Measurements from ENCODE around the gene OTOG. TPM values are rescaled to one million over a fixed set of nuclear protein-coding genes. Genes with fewer than 3 reads are reported as not detected.

The OTOG gene
- total and polyA plus RNA-seq, 2 of the 8 experiments (the other 6 are each of a cell fraction or from before 2014, with no cell fraction given), result 0.41 to 1.5 TPM

DNA sequence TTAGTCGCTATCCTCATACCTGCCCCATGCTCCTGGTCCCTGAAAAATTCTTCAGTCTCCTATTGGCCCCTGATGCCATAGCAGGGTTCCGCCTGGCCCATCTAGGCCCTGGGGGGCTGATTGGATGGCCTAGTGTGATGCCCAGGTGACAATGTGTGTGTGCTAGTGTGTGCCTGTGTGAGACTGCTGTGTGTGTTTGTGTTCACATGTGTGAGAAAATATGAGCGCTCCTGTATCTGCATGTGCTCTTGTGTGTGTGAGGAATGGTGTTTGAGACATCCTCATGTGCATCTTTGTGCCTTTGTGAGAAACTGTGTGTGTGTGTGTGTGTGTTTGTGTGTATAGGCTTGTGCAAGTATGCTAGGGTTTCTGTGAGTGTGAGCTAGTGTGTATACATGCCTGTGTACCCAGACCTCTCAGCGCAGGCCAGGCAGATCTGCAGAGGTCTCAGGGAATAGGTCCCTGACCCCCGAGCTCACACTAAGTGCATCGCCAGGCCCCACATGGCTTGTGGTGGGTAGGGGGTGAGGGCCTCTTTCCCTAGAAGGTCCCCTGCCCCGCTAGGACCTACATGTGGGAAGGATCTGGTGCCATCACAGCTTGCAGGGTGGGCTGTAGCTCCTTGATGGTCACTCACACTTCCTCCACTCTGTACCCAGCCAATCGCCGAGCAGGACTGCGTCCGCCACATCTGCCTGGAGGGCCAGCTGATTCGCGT is 64.6 kb downstream of the OTOG start (continued):
- TF ChIP-seq, protein P1, sequence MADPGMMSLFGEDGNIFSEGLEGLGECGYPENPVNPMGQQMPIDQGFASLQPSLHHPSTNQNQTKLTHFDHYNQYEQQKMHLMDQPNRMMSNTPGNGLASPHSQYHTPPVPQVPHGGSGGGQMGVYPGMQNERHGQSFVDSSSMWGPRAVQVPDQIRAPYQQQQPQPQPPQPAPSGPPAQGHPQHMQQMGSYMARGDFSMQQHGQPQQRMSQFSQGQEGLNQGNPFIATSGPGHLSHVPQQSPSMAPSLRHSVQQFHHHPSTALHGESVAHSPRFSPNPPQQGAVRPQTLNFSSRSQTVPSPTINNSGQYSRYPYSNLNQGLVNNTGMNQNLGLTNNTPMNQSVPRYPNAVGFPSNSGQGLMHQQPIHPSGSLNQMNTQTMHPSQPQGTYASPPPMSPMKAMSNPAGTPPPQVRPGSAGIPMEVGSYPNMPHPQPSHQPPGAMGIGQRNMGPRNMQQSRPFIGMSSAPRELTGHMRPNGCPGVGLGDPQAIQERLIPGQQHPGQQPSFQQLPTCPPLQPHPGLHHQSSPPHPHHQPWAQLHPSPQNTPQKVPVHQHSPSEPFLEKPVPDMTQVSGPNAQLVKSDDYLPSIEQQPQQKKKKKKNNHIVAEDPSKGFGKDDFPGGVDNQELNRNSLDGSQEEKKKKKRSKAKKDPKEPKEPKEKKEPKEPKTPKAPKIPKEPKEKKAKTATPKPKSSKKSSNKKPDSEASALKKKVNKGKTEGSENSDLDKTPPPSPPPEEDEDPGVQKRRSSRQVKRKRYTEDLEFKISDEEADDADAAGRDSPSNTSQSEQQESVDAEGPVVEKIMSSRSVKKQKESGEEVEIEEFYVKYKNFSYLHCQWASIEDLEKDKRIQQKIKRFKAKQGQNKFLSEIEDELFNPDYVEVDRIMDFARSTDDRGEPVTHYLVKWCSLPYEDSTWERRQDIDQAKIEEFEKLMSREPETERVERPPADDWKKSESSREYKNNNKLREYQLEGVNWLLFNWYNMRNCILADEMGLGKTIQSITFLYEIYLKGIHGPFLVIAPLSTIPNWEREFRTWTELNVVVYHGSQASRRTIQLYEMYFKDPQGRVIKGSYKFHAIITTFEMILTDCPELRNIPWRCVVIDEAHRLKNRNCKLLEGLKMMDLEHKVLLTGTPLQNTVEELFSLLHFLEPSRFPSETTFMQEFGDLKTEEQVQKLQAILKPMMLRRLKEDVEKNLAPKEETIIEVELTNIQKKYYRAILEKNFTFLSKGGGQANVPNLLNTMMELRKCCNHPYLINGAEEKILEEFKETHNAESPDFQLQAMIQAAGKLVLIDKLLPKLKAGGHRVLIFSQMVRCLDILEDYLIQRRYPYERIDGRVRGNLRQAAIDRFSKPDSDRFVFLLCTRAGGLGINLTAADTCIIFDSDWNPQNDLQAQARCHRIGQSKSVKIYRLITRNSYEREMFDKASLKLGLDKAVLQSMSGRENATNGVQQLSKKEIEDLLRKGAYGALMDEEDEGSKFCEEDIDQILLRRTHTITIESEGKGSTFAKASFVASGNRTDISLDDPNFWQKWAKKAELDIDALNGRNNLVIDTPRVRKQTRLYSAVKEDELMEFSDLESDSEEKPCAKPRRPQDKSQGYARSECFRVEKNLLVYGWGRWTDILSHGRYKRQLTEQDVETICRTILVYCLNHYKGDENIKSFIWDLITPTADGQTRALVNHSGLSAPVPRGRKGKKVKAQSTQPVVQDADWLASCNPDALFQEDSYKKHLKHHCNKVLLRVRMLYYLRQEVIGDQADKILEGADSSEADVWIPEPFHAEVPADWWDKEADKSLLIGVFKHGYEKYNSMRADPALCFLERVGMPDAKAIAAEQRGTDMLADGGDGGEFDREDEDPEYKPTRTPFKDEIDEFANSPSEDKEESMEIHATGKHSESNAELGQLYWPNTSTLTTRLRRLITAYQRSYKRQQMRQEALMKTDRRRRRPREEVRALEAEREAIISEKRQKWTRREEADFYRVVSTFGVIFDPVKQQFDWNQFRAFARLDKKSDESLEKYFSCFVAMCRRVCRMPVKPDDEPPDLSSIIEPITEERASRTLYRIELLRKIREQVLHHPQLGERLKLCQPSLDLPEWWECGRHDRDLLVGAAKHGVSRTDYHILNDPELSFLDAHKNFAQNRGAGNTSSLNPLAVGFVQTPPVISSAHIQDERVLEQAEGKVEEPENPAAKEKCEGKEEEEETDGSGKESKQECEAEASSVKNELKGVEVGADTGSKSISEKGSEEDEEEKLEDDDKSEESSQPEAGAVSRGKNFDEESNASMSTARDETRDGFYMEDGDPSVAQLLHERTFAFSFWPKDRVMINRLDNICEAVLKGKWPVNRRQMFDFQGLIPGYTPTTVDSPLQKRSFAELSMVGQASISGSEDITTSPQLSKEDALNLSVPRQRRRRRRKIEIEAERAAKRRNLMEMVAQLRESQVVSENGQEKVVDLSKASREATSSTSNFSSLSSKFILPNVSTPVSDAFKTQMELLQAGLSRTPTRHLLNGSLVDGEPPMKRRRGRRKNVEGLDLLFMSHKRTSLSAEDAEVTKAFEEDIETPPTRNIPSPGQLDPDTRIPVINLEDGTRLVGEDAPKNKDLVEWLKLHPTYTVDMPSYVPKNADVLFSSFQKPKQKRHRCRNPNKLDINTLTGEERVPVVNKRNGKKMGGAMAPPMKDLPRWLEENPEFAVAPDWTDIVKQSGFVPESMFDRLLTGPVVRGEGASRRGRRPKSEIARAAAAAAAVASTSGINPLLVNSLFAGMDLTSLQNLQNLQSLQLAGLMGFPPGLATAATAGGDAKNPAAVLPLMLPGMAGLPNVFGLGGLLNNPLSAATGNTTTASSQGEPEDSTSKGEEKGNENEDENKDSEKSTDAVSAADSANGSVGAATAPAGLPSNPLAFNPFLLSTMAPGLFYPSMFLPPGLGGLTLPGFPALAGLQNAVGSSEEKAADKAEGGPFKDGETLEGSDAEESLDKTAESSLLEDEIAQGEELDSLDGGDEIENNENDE (IDR thresholded peaks at IDR 0.05; ENCODE audit: insufficient replicate concordance, low read length), result no peak
- TF ChIP-seq JUN (IDR thresholded peaks at IDR 0.05; ENCODE audit: low read depth, low read length) (no peak), HDAC2 (IDR thresholded peaks at IDR 0.05; ENCODE audit: borderline replicate concordance in 1 of 2, low read depth in 2 of 2, low read length in 2 of 2) (no peak), CTBP2 (IDR thresholded peaks at IDR 0.05; ENCODE audit: borderline replicate concordance, insufficient read depth, insufficient read length, low read length) (no peak), CREB1 (IDR thresholded peaks at IDR 0.05) (no peak), TAF1 (IDR thresholded peaks at IDR 0.05; ENCODE audit: low read depth, low read length) (no peak), BCL11A (IDR thresholded peaks at IDR 0.05; ENCODE audit: low read depth in 2 of 2, low read length in 2 of 2) (no peak)
- TF ChIP-seq, protein P2, sequence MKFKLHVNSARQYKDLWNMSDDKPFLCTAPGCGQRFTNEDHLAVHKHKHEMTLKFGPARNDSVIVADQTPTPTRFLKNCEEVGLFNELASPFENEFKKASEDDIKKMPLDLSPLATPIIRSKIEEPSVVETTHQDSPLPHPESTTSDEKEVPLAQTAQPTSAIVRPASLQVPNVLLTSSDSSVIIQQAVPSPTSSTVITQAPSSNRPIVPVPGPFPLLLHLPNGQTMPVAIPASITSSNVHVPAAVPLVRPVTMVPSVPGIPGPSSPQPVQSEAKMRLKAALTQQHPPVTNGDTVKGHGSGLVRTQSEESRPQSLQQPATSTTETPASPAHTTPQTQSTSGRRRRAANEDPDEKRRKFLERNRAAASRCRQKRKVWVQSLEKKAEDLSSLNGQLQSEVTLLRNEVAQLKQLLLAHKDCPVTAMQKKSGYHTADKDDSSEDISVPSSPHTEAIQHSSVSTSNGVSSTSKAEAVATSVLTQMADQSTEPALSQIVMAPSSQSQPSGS (IDR thresholded peaks at IDR 0.05; ENCODE audit: low read length), result no peak
